WTC11 (cell line): ENCODE results near the gene ARL5A. TPM values are rescaled to one million over a fixed set of nuclear protein-coding genes. Genes with fewer than 3 reads are reported as not detected.

Experiments used
- ATAC-seq: fragments of 200-7000 bp; cut with Tn5 transposase; 2 replicates; pipeline ENCODE4 v1.10.0; 2021; ENCODE audit warnings: mild to moderate bottlenecking, moderate library complexity
- CTCF ChIA-PET: fragments of 300-600 bp; sonication (Branson Sonifier 250); formaldehyde crosslinking; loops from one replicate; lab custom pipeline; 2021; ENCODE audit warnings: antibody characterized with exemption; lab: Charles Lee
- POLR2A ChIA-PET: fragments of 350-600 bp; sonication (Branson Sonifier 250); formaldehyde crosslinking; loops from one replicate; lab custom pipeline; 2021; ENCODE audit warnings: antibody characterized with exemption; lab: Charles Lee
- DNase-seq: peaks from one replicate; pipeline ENCODE4 v3.0.0; 2021; ENCODE audit warnings: low spot score
- H3K27ac Mint-ChIP-seq: 2 replicates; pipeline ENCODE4 v1.8.0; 2021; ENCODE audit warnings: mixed read lengths
- H3K27me3 Mint-ChIP-seq: 2 replicates; pipeline ENCODE4 v1.8.0; 2021; ENCODE audit warnings: low read depth, mild to moderate bottlenecking, moderate library complexity, mixed read lengths
- H3K36me3 Mint-ChIP-seq: 2 replicates; pipeline ENCODE4 v1.8.0; 2021; ENCODE audit warnings: mixed read lengths
- H3K4me1 Mint-ChIP-seq: 2 replicates; pipeline ENCODE4 v1.8.0; 2022; ENCODE audit warnings: mixed read lengths
- H3K4me3 Mint-ChIP-seq: 2 replicates; pipeline ENCODE4 v1.8.0; 2021; ENCODE audit warnings: mild to moderate bottlenecking, moderate library complexity, mixed read lengths
- H3K9me3 Mint-ChIP-seq: 2 replicates; pipeline ENCODE4 v1.8.0; 2021; ENCODE audit warnings: mixed read lengths
- CREB1 ChIP-seq: sonication (generic); formaldehyde crosslinking; IDR thresholded peaks from 2 replicates; pipeline ENCODE4 v1.8.0; 2023; ENCODE audit warnings: mild to moderate bottlenecking, missing genetic modification reagents
- GABPB1 ChIP-seq: sonication (generic); formaldehyde crosslinking; IDR thresholded peaks from 2 replicates; pipeline ENCODE4 v1.8.1; 2023; ENCODE audit warnings: mild to moderate bottlenecking, missing genetic modification reagents
- JUN ChIP-seq: sonication (generic); formaldehyde crosslinking; IDR thresholded peaks from 2 replicates; pipeline ENCODE4 v1.8.0; 2023; ENCODE audit warnings: mild to moderate bottlenecking, missing genetic modification reagents
- MXD4 ChIP-seq: fragments of 250-450 bp; sonication (Bioruptor Pico); IDR thresholded peaks from 2 replicates; pipeline ENCODE4 v1.8.0; 2021; ENCODE audit warnings: mild to moderate bottlenecking, moderate library complexity, borderline replicate concordance
- NFATC4 ChIP-seq: fragments of 250-450 bp; sonication (Bioruptor Pico); IDR thresholded peaks from 2 replicates; pipeline ENCODE4 v1.9.0; 2021; ENCODE audit warnings: mild to moderate bottlenecking
- NFYB ChIP-seq: sonication (generic); formaldehyde crosslinking; conservative IDR thresholded peaks from 2 replicates; pipeline ENCODE4 v1.8.0; 2022; ENCODE audit warnings: low read depth, missing genetic modification reagents
- NR1H2 ChIP-seq: sonication (generic); formaldehyde crosslinking; IDR thresholded peaks from 2 replicates; pipeline ENCODE4 v1.9.0; 2021; ENCODE audit warnings: mild to moderate bottlenecking, moderate library complexity, missing genetic modification reagents
- NR3C1 ChIP-seq: sonication (generic); formaldehyde crosslinking; conservative IDR thresholded peaks from 2 replicates; pipeline ENCODE4 v1.8.1; 2023; ENCODE audit warnings: low read depth, mild to moderate bottlenecking, missing genetic modification reagents
- PRRX2 ChIP-seq: fragments of 250-450 bp; sonication (Bioruptor Pico); IDR thresholded peaks from 2 replicates; pipeline ENCODE4 v1.8.0; 2021; ENCODE audit warnings: mild to moderate bottlenecking
- SP1 ChIP-seq: sonication (generic); formaldehyde crosslinking; conservative IDR thresholded peaks from 2 replicates; pipeline ENCODE4 v1.8.1; 2022; ENCODE audit warnings: missing genetic modification reagents
- TCF7 ChIP-seq: sonication (generic); formaldehyde crosslinking; IDR thresholded peaks from 2 replicates; pipeline ENCODE4 v1.8.0; 2022; ENCODE audit warnings: mild to moderate bottlenecking, low read depth, missing genetic modification reagents, moderate library complexity
- TEAD1 ChIP-seq: sonication (generic); formaldehyde crosslinking; IDR thresholded peaks from 2 replicates; pipeline ENCODE4 v1.8.0; 2022; ENCODE audit warnings: mild to moderate bottlenecking, missing genetic modification reagents
- ZNF138 ChIP-seq: sonication (generic); formaldehyde crosslinking; conservative IDR thresholded peaks from 2 replicates; pipeline ENCODE4 v1.8.1; 2022; ENCODE audit warnings: mild to moderate bottlenecking, moderate library complexity, missing genetic modification reagents
- ZNF423 ChIP-seq: fragments of 250-450 bp; sonication (Bioruptor Pico); IDR thresholded peaks from 2 replicates; pipeline ENCODE4 v2.1.2; 2022; ENCODE audit warnings: mild to moderate bottlenecking, moderate library complexity
- total RNA-seq: library from RNA; stranded (reverse); gene quantifications from 3 replicates; pipeline ENCODE4 v1.2.3, GENCODE V29; 2021
- TF ChIP-seq, protein P1 (sequence below): sonication (generic); formaldehyde crosslinking; IDR thresholded peaks from 2 replicates; pipeline ENCODE4 v1.8.0; 2023; ENCODE audit warnings: mild to moderate bottlenecking, missing genetic modification reagents
- TF ChIP-seq, protein P2 (sequence below): sonication (generic); formaldehyde crosslinking; IDR thresholded peaks from 2 replicates; pipeline ENCODE4 v1.8.1; 2022; ENCODE audit warnings: missing genetic modification reagents, borderline replicate concordance
- TF ChIP-seq, protein P3 (sequence below): sonication (generic); formaldehyde crosslinking; IDR thresholded peaks from 2 replicates; pipeline ENCODE4 v1.8.1; 2023; ENCODE audit warnings: mild to moderate bottlenecking, missing genetic modification reagents
- TF ChIP-seq, protein P4 (sequence below): fragments of 250-450 bp; sonication (Bioruptor Pico); conservative IDR thresholded peaks from 2 replicates; pipeline ENCODE4 v1.9.0; 2021; ENCODE audit warnings: mild to moderate bottlenecking
- TF ChIP-seq, protein P5 (sequence below): fragments of 250-450 bp; sonication (Bioruptor Pico); IDR thresholded peaks from 2 replicates; pipeline ENCODE4 v1.9.0; 2021; ENCODE audit warnings: moderate library complexity, mild to moderate bottlenecking, inconsistent platforms, borderline replicate concordance
- TF ChIP-seq, protein P6 (sequence below): sonication (generic); formaldehyde crosslinking; IDR thresholded peaks from 2 replicates; pipeline ENCODE4 v1.8.1; 2022; ENCODE audit warnings: mild to moderate bottlenecking, moderate library complexity, missing genetic modification reagents
- TF ChIP-seq, protein P7 (sequence below): sonication (generic); formaldehyde crosslinking; IDR thresholded peaks from 2 replicates; pipeline ENCODE4 v1.8.1; 2022; ENCODE audit warnings: mild to moderate bottlenecking, missing genetic modification reagents, moderate library complexity, borderline replicate concordance
- TF ChIP-seq, protein P8 (sequence below): sonication (generic); formaldehyde crosslinking; IDR thresholded peaks from 2 replicates; pipeline ENCODE4 v1.8.1; 2023; ENCODE audit warnings: mild to moderate bottlenecking, missing genetic modification reagents, moderate library complexity

ARL5A gene
- total RNA-seq, 1 experiment from 2014 or later, result 82.7 TPM

DNA sequence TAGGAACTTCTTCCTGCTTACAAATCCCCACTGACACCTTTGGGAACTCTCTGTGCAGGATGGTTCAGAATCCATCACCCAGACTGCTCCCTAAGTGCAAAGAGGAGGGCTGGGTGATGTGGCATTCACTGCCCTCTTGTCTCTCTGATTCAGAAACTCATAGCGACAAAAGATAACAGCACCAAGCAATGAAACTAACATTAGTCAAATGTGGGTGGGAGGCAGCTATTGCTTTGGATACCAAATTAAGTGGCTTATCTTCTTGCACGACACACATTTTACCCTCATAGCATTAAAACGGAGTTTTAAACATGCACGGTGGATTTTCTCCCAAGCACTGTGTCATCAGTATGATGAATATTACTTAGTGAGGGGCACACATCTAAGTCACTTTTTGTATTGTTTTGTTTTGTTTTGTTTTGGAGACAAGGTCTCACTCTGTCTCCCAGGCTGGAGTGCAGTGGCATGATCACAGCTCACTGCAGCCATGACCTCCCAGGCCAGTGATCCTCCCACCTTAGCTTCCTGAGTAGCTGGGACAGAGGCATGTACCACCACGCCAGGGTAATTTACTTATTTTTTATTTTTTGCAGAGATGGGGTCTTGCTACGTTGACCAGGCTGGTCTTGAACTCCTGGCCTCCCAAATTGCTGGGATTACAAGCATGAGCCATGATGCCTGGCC is 53.0 kb downstream of the ARL5A start:
- ATAC-seq, result no peak
- H3K4me1 Mint-ChIP-seq, result 0 out of 2 replicates have a peak, but pooled peaks cover 3% of the 10 kb centered on the region
- H3K36me3 Mint-ChIP-seq, result peaks cover 41% of the 10 kb centered on the region
- ChIA-PET POLR2A (no interaction called here), CTCF (no interaction called here)
- no peak for DNase-seq
- peaks cover 11% of the 10 kb centered on the region for H3K9me3 Mint-ChIP-seq
- H3K27ac Mint-ChIP-seq, result peak overlapping the region; percentile 35; the same call in 1 of the 2 replicates
- no peaks in the 10 kb centered on the region for H3K27me3 Mint-ChIP-seq
- no peak overlapping the region for H3K4me3 Mint-ChIP-seq
- TF ChIP-seq NFYB (CRISPR knock-in tag), result no peak
- TF ChIP-seq JUN (CRISPR knock-in tag), result no peak
- no peak for TF ChIP-seq TEAD1 (CRISPR knock-in tag)
- TF ChIP-seq, protein P1, sequence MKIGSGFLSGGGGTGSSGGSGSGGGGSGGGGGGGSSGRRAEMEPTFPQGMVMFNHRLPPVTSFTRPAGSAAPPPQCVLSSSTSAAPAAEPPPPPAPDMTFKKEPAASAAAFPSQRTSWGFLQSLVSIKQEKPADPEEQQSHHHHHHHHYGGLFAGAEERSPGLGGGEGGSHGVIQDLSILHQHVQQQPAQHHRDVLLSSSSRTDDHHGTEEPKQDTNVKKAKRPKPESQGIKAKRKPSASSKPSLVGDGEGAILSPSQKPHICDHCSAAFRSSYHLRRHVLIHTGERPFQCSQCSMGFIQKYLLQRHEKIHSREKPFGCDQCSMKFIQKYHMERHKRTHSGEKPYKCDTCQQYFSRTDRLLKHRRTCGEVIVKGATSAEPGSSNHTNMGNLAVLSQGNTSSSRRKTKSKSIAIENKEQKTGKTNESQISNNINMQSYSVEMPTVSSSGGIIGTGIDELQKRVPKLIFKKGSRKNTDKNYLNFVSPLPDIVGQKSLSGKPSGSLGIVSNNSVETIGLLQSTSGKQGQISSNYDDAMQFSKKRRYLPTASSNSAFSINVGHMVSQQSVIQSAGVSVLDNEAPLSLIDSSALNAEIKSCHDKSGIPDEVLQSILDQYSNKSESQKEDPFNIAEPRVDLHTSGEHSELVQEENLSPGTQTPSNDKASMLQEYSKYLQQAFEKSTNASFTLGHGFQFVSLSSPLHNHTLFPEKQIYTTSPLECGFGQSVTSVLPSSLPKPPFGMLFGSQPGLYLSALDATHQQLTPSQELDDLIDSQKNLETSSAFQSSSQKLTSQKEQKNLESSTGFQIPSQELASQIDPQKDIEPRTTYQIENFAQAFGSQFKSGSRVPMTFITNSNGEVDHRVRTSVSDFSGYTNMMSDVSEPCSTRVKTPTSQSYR (CRISPR knock-in tag), result no peak
- no peak for TF ChIP-seq PRRX2 (CRISPR knock-in tag)
- no peak for TF ChIP-seq ZNF423
- TF ChIP-seq, protein P2, sequence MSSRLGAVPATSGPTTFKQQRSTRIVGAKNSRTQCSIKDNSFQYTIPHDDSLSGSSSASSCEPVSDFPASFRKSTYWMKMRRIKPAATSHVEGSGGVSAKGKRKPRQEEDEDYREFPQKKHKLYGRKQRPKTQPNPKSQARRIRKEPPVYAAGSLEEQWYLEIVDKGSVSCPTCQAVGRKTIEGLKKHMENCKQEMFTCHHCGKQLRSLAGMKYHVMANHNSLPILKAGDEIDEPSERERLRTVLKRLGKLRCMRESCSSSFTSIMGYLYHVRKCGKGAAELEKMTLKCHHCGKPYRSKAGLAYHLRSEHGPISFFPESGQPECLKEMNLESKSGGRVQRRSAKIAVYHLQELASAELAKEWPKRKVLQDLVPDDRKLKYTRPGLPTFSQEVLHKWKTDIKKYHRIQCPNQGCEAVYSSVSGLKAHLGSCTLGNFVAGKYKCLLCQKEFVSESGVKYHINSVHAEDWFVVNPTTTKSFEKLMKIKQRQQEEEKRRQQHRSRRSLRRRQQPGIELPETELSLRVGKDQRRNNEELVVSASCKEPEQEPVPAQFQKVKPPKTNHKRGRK (CRISPR knock-in tag), result no peak
- TF ChIP-seq, protein P3, sequence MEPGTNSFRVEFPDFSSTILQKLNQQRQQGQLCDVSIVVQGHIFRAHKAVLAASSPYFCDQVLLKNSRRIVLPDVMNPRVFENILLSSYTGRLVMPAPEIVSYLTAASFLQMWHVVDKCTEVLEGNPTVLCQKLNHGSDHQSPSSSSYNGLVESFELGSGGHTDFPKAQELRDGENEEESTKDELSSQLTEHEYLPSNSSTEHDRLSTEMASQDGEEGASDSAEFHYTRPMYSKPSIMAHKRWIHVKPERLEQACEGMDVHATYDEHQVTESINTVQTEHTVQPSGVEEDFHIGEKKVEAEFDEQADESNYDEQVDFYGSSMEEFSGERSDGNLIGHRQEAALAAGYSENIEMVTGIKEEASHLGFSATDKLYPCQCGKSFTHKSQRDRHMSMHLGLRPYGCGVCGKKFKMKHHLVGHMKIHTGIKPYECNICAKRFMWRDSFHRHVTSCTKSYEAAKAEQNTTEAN (CRISPR knock-in tag), result no peak
- TF ChIP-seq, protein P4, sequence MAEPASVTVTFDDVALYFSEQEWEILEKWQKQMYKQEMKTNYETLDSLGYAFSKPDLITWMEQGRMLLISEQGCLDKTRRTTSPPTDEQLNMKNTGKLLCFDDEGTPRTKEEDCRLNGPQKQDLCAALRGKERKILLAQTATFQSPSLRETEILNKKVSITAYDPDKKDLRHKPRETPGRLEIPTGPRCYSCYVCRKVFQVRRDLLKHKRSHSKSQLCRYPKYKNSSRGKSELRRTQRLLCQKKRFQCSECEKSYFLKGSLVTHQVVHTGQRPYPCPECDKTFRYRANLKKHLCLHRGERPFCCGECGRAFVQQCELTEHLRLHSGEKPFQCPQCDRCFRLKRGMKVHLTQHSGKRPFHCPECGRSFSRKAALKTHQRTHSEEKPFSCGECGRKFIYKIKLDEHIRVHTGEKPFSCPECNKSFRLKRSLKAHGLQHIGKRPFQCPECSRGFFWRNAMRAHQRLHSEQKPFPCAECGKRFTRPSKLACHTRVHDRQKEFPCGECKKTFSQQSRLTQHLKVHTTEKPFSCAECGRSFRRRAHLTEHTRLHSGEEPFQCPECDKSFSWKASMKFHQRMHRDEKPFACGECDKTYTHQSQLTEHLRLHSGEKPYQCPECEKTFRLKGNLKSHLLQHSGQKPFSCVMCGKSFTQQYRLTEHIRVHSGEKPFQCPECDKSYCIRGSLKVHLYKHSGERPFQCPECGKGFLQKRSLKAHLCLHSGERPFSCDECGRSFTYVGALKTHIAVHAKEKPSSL (CRISPR knock-in tag), result no peak
- TF ChIP-seq GABPB1 (CRISPR knock-in tag), result no peak
- no peak for TF ChIP-seq ZNF138
- TF ChIP-seq, protein P5, sequence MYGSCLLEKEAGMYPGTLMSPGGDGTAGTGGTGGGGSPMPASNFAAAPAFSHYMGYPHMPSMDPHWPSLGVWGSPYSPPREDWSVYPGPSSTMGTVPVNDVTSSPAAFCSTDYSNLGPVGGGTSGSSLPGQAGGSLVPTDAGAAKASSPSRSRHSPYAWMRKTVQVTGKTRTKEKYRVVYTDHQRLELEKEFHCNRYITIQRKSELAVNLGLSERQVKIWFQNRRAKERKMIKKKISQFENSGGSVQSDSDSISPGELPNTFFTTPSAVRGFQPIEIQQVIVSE, result no peak

DNA sequence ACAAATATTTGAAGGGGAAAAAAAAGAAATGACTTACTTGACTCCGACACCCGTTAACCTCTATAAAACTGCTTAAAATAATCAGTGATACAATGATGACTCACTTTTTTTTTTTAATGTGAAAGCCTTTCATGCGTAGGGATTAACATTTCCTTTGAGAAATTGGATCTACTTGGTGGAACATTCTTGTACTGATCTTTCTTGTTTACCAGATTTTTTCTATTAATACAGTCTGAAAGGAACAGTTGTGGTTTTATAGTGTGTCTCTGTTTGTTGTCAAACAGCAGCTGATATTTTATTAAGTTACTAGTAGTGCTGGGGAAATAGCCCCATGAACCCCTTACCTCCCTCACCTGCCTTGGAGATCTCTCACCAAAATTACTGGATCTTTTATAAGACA is 53.7 kb downstream of the ARL5A start:
- Mint-ChIP-seq H3K36me3 (peaks cover 34% of the 10 kb centered on the region), H3K4me1 (0 out of 2 replicates have a peak, but pooled peaks cover 3% of the 10 kb centered on the region), H3K4me3 (no peak overlapping the region), H3K9me3 (peaks cover 17% of the 10 kb centered on the region), H3K27ac (no peak overlapping the region), H3K27me3 (no peaks in the 10 kb centered on the region)
- POLR2A ChIA-PET, result no interaction called here
- ATAC-seq (no peak), DNase-seq (no peak)
- CTCF ChIA-PET, result no interaction called here
- TF ChIP-seq NR3C1 (no peak), SP1 (CRISPR knock-in tag) (no peak), NR1H2 (CRISPR knock-in tag) (no peak), TCF7 (CRISPR knock-in tag) (no peak), CREB1 (CRISPR knock-in tag) (no peak), TEAD1 (CRISPR knock-in tag) (no peak), NFATC4 (CRISPR knock-in tag) (no peak), MXD4 (CRISPR knock-in tag) (no peak)
- TF ChIP-seq, protein P6, sequence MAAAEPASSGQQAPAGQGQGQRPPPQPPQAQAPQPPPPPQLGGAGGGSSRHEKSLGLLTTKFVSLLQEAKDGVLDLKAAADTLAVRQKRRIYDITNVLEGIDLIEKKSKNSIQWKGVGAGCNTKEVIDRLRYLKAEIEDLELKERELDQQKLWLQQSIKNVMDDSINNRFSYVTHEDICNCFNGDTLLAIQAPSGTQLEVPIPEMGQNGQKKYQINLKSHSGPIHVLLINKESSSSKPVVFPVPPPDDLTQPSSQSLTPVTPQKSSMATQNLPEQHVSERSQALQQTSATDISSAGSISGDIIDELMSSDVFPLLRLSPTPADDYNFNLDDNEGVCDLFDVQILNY, result no peak
- TF ChIP-seq, protein P7, sequence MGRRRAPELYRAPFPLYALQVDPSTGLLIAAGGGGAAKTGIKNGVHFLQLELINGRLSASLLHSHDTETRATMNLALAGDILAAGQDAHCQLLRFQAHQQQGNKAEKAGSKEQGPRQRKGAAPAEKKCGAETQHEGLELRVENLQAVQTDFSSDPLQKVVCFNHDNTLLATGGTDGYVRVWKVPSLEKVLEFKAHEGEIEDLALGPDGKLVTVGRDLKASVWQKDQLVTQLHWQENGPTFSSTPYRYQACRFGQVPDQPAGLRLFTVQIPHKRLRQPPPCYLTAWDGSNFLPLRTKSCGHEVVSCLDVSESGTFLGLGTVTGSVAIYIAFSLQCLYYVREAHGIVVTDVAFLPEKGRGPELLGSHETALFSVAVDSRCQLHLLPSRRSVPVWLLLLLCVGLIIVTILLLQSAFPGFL (CRISPR knock-in tag), result no peak
- TF ChIP-seq, protein P8, sequence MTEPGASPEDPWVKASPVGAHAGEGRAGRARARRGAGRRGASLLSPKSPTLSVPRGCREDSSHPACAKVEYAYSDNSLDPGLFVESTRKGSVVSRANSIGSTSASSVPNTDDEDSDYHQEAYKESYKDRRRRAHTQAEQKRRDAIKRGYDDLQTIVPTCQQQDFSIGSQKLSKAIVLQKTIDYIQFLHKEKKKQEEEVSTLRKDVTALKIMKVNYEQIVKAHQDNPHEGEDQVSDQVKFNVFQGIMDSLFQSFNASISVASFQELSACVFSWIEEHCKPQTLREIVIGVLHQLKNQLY (CRISPR knock-in tag), result no peak
